ENCODE measurements around the gene CLIC4.
"Not testable (repeated sequence)": the region's sequence is repeated elsewhere in the genome, so short reads cannot be mapped to it uniquely, and the experiment has no call there.

CLIC4 gene

GRCh38 chr1:24775916-24776315, 30.7 kb downstream of the CLIC4 start:
- no peak for DNase-seq

- DNase-seq = no peak
These were observed 31.6 kb downstream of the CLIC4 start for GRCh38 chr1:24776821-24777220.

GRCh38 chr1:24778141-24778540, 32.9 kb downstream of the CLIC4 start:
- no peak for DNase-seq

- not testable (repeated sequence) for DNase-seq
These were observed 34.0 kb downstream of the CLIC4 start for GRCh38 chr1:24779199-24779598.

DNA sequence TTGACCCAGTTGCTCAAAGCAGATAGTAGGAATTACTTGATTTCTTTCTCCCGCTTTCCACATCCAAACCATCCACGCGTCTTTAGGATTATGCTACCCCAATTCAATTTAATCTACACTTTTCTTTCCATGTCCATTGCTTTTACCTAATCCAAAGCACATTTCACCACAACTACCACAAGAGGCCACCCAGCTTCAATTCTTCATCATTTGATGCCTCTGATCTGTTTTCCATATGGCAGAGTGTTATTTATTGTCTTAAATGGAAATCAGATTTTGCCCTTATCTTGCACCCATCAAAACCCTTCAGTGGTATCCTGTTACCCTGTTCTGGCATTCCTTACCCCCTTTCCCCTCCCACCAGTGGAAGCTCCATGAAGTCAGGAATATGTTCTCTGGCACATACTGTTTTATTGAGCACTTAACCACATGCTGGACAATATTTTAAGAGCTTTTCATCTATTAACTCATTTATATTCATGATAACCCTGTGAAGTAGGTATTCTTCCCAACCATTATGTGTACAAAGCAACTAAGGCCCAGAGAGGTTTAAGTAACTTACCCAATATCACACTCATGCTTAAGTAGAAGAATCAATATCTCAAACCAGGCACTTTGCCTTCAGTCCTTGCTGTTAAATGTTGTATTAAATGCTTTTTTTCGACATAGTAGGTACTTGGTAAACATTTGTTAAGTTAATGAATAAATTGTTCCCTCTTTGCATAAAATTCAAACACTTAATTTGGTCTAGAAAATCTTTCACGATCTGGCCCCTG, 34.6 kb downstream of the CLIC4 start:
- DNase-seq = no peak

- not testable (repeated sequence) for DNase-seq
These were observed 35.4 kb downstream of the CLIC4 start for GRCh38 chr1:24780626-24781025.

- no peak for DNase-seq
These were observed 37.4 kb downstream of the CLIC4 start for GRCh38 chr1:24782689-24783088.

DNA sequence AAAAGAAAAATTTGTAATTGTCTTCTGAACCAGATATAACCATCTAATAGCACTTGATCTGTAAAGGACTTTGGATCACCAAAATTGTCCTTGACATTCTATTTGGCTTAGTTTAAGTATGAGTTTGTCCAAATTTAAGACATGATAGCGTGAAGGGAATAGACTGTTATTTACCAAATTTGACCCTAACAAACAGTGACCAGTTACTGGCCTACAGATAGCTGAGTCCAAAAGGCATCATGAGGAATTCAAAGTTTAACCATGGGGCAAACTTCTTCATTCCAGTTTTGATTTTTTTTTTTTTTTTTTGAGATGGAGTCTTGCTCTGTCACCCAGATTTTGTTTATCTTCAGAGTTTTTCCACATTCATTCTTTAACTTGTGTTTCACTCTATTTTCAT, 38.5 kb downstream of the CLIC4 start:
- no peak for DNase-seq

DNA sequence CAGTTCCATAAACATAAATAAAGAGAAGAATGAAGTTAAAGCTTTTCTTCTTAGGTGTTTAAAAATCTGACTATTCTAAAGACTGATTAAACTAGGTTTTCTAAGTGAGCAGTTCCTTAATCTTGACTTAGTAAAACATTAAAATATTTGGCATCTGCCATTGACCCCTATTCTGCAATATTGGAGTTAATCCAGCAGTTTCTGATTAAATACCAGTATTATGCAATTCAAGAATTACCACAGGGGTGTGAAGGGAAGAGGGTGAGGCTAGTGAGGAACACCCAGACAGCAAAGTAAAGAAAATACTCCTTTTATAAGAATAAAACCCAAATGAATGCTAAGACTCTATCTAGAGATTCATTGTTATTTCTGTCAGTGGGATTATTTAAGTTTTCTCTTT, 40.9 kb downstream of the CLIC4 start:
- no peak for DNase-seq

GRCh38 chr1:24790490-24790889, 45.2 kb downstream of the CLIC4 start:
- no peak for DNase-seq

- DNase-seq = no peak
These were observed 48.3 kb downstream of the CLIC4 start for GRCh38 chr1:24793447-24794129.

GRCh38 chr1:24794130-24794502, 48.9 kb downstream of the CLIC4 start:
- DNase-seq = not testable (repeated sequence)

DNA sequence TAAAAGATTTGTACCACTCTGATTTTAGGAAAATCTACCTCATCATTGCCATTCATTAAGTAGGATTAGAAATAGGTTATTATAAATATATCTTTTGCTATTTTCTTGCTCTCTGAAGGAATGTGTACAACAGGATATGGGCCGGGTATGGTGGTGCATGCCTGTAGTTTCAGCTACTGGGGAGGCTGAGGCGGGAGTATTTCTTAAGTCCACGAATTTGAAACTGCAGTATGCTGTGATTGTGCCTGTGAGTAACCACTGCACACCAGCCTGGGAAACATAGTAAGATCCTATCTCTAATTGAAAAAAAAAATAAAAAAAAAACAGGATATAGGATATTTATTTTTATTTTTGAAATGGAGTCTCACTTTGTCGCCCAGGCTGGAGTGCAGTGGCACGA, 50.0 kb downstream of the CLIC4 start:
- DNase-seq = no peak

DNA sequence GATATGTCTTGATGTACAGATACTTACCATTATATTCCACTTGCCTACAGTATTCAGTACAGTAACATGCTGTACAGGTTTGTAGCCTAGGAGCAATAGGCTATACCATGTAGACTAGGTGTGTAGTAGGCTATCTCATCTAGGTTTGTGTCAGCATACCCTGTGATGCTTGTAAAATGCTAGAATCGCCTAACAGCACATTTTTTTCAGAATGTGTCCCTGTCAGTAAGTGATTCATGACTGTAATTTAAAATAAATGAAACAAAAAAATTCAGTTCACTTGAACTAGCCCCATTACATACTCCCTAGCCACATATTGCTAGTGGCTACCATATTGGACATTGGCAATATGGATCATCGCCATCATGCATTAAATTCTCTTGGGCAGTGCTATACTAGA, 51.3 kb downstream of the CLIC4 start:
- no peak for DNase-seq

- not testable (repeated sequence) for DNase-seq
These were observed 54.0 kb downstream of the CLIC4 start for GRCh38 chr1:24799242-24799641.

DNA sequence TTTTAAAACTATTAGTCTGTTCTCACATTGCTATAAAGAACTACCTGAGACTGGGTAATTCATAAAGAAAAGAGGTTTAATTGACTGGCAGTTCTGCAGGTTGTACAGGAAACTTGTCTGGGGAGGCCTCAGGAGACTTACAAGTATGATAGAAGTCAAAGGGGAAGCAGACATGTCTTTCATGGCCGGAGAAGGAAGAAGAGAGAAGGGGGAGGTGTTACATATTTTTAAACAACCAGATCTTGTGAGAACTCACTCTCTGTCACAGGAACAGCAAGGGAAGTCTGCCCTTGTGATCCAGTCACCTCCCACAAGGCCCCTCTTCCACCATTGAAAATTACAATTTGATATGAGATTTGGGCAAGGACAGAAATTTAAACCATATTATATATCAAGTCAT, 55.9 kb downstream of the CLIC4 start:
- DNase-seq = no peak

- DNase-seq = no peak
These were observed 58.0 kb downstream of the CLIC4 start for GRCh38 chr1:24803220-24803619.

DNA sequence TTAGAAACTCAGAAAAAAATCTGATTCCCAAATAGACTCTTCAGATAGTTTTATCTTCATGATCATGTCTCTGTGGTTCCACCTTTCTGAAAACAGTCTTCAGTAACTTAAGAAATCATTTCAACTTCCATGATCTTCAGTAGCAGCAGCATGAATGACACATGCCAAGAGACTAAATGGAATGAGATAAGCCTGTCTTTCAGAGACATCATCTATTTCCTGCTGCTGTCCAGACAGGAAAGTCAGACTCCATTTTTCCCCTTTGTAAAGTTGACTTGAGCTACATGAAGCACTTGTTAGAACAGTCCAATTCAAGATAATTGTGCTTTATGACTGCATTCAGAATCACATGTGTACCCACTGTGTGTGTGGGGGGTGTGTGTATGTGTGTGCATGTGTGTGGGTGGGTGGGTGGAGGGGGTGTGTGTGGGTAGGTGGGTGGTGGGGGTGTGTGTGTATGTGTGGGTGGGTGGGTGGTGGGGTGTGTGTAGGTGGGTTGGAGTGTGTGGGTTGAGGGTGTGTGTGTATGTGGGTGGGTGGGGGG, 58.8 kb downstream of the CLIC4 start:
- DNase-seq = no peak

DNA sequence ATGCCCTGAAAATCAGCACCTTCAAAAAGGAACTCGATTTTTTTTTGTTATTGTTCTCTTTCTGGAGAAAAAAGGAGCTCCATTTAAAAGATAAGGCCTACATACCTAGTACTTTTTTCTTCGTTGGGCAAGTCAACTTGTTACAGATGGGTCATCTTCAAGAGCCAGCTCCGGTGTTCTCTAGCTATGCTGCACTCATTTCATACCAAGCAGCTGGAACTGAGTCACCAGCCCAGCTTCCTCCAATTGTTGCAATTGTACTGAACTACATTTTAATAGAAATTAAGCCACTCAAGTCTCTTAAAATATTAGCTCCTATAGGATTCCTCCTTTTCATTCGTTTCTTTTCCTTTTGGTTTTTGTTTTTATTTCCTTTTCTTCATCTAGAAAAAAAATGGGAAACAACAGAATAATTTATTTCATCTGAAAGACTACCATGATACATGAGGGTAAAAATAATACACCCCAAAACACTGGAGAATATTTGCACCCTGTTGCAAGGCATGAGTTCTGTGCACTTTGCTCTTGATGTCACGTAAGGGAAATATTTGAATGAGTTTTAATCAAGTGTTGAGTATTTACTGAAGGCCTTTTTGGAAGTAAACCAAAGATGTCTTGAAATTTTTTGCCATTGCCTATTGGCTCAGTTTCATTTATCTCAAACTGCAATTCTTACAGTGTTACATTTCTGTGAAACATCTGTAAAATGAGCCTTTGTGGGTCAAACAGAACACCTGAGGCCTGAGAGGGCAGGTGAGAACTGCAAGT, 60.5 kb downstream of the CLIC4 start:
- no peak for DNase-seq

GRCh38 chr1:24806588-24806987, 61.3 kb downstream of the CLIC4 start:
- DNase-seq = no peak

GRCh38 chr1:24811494-24811893, 66.2 kb downstream of the CLIC4 start:
- not testable (repeated sequence) for DNase-seq

DNA sequence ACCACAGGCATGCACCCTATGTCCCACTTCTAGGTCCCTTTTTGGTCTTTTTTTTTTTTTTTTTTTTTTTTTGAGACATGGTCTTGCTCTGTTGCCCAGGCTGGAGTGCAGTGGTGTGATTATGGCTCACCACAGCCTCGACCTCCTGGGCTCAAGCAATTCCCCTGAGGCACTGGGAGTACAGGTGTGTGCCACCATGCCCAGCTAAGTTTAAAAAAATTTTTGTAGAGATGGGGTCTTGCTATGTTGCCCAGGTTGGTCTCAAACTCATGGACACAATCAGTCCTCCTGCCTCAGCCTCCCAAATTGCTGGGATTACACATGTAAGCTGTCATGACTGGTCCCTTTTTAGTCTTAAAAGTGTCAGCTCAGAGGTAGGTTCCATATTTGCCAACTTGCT, 75.0 kb downstream of the CLIC4 start:
- not testable (repeated sequence) for DNase-seq

DNA sequence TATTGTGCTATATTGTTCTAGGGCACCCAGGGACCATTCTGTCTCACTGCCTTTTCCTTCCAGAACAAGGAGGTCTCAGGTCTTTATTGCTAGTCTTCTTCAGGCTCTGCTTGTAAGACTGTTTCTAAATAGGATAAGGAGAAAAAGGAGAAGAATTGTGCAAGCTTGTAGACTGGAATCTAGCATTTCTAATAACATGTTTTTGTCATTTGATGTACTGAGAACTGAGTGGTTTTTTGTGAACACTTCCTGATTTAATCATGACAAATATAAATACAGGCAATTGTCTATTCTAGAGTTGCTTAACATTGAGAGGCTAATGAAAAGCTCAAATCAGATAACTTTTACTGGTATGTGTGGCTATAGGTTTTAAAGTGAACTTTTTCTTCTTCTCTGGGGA, 77.6 kb downstream of the CLIC4 start:
- DNase-seq = no peak

DNA sequence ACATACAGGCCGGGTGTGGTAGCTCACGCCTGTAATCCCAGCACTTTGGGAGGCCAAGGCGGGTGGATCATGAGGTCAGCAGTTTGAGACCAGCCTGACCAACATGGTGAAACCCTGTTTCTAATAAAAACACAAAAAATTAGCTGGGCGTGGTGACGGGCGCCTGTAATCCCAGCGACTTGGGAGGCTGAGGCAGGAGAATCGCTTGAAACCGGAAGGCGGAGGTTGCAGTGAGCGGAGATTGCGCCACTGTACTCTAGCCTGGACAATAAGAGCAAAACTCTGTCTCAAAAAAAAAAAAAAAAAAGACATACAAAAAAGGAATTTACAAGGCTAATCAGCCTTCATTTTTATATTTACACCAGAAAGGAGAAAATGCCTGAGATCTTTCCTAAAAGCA, 78.2 kb downstream of the CLIC4 start:
- not testable (repeated sequence) for DNase-seq

All from NCI-H2171 (cell line).